ES-I3 (cell line): ENCODE measurements around the gene OSBP.
A peak's percentile ranks its signal among the peaks of the same experiment; 100 is the strongest.
"Not testable (repeated sequence)": the region's sequence is repeated elsewhere in the genome, so short reads cannot be mapped to it uniquely, and the experiment has no call there.

Experiments
- H3K36me3 ChIP-seq: 2 replicates; pipeline ENCODE4 v1.6.1; 2013; ENCODE audit warnings: mild to moderate bottlenecking, low read length, control low read depth, moderate library complexity; ENCODE audit not compliant: insufficient read depth
- H3K4me1 ChIP-seq: 2 replicates; pipeline ENCODE4 v1.6.1; 2013; ENCODE audit warnings: mild to moderate bottlenecking, control low read depth, low read length; ENCODE audit not compliant: insufficient read depth
- H3K9ac ChIP-seq: 2 replicates; pipeline ENCODE4 v1.6.1; 2013; ENCODE audit warnings: low read depth, mild to moderate bottlenecking, low read length, moderate library complexity
- H3K9me3 ChIP-seq: 2 replicates; pipeline ENCODE4 v1.6.1; 2013; ENCODE audit warnings: mild to moderate bottlenecking, low read length, moderate library complexity; ENCODE audit not compliant: control insufficient read depth, insufficient read depth

The OSBP gene

GRCh38 chr11:59615637-59616395, at the start of gene OSBP:
Gene OSBP, minus strand, starts transcription at chr11:59615774. Its CDS starts 110 bp downstream, at chr11:59615664.
- peaks cover 3% of the 10 kb centered on the region; the same call in 1 of the 2 replicates for H3K4me1 ChIP-seq

GRCh38 chr11:59660621-59661020, 45.0 kb upstream of the OSBP start:
- Histone ChIP-seq H3K9me3 (no peaks in the 10 kb centered on the region), H3K9ac (no peak overlapping the region), H3K4me1 (peaks cover 9% of the 10 kb centered on the region; the same call in 1 of the 2 replicates), H3K36me3 (peaks cover 19% of the 10 kb centered on the region; the same call in 1 of the 2 replicates)

More at GRCh38 chr11:59615637-59616395, at the start of gene OSBP:
- H3K9me3 ChIP-seq = no peaks in the 10 kb centered on the region
- H3K36me3 ChIP-seq = 0 out of 2 replicates have a peak, but pooled peaks cover 3% of the 10 kb centered on the region
- H3K9ac ChIP-seq = peak within 1 kb of the TSS; percentile 67

DNA sequence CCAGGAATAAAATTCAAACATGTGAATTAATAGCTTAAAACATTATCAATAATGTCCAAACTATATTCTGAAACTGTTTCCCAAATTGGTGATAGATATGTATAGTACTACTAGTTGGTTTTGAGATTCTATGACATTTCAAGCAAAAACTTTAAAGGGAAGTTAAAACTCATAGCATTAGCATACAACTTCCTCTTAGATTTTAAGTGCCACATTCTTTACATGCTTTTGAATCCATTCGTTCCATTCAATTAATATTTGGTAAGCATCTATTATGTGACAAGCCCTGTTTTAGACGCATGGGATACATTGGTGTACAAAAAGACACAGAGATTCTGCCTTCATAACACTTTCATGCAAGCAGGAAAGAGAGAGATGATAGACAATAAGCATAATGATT, 44.4 kb upstream of the OSBP start:
- Histone ChIP-seq H3K36me3 (peaks cover 23% of the 10 kb centered on the region), H3K9me3 (no peaks in the 10 kb centered on the region), H3K4me1 (peaks cover 9% of the 10 kb centered on the region; the same call in 1 of the 2 replicates), H3K9ac (no peak overlapping the region)

DNA sequence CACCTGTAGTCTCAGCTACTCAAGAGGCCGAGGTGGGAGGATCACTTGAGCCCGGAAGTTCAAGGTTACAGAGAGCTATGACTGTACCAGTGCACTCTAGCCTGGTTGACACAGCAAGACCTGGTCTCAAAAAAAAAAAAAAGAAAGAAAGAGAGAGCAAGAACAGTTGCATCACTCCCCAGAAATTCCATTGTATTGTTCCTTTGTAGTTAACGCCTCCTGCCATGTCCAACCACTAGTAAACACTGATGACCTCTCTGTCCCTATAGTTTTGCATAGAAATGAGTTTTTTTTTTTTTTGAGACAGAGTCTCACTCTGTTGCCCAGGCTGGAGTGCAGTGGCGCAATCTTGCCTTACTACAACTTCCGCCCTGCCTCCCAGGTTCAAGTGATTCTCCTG, 42.5 kb upstream of the OSBP start:
- H3K9ac ChIP-seq = no peak overlapping the region
- H3K9me3 ChIP-seq = no peaks in the 10 kb centered on the region
- peaks cover 33% of the 10 kb centered on the region for H3K36me3 ChIP-seq
- peaks cover 9% of the 10 kb centered on the region; the same call in 1 of the 2 replicates for H3K4me1 ChIP-seq

- Histone ChIP-seq H3K9ac (no peak overlapping the region), H3K4me1 (no peaks in the 10 kb centered on the region), H3K36me3 (peaks cover 57% of the 10 kb centered on the region), H3K9me3 (no peaks in the 10 kb centered on the region)
Observed at GRCh38 chr11:59654893-59655292, 39.3 kb upstream of the OSBP start.

GRCh38 chr11:59647245-59647980, 31.8 kb upstream of the OSBP start:
- no peak overlapping the region for H3K9ac ChIP-seq
- no peaks in the 10 kb centered on the region for H3K9me3 ChIP-seq
- no peaks in the 10 kb centered on the region for H3K4me1 ChIP-seq
- peaks cover 48% of the 10 kb centered on the region for H3K36me3 ChIP-seq

DNA sequence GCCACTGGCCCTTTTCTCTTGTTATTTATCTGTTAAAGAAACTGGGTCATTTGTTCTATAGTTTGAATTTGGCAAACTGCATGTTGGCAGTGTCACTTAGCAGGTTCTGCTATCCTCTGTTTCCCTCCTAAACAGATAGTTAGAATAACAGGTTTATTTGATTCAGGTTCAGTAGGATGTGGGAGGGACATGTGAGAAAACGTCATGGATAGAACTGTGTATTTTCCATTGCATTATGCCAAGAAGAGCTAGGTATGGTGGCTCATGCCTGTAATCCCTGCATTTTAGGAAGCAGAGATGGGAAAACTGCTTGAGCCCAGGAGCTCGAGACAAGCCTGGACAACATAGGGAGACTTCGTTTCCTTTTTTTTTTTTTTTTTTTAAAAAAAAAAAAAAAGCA, 29.0 kb upstream of the OSBP start:
- Histone ChIP-seq H3K36me3 (peaks cover 34% of the 10 kb centered on the region), H3K9ac (no peak overlapping the region), H3K4me1 (no peaks in the 10 kb centered on the region), H3K9me3 (no peaks in the 10 kb centered on the region)

GRCh38 chr11:59643390-59643789, 27.8 kb upstream of the OSBP start:
- Histone ChIP-seq H3K36me3 (peaks cover 29% of the 10 kb centered on the region), H3K9ac (no peak overlapping the region), H3K4me1 (no peaks in the 10 kb centered on the region), H3K9me3 (no peaks in the 10 kb centered on the region)

- Histone ChIP-seq H3K4me1 (no peaks in the 10 kb centered on the region), H3K36me3 (peaks cover 25% of the 10 kb centered on the region), H3K9ac (no peak overlapping the region), H3K9me3 (no peaks in the 10 kb centered on the region)
Observed at GRCh38 chr11:59641156-59641555, 25.6 kb upstream of the OSBP start.

DNA sequence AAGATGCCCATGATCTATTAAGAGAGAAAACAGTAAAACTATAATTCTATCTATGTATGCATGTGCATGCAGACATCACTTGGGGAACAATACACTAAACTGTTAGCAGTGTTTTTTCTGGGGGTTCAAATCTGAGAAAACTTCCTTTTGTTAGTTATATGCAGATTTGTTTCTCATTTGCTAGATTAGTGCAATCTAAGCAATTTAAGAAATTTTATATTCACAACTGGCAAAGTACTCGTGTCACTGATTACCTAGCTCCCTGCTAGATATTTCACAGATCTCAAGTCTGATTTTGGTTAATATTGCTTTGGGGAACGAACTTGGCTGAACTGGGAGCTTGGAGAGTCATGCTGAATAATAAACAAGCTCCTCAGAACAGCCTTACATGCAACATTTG, 14.9 kb upstream of the OSBP start:
- H3K36me3 ChIP-seq = no peaks in the 10 kb centered on the region
- H3K9ac ChIP-seq = no peak overlapping the region
- no peaks in the 10 kb centered on the region for H3K9me3 ChIP-seq
- peaks cover 11% of the 10 kb centered on the region; the same call in 1 of the 2 replicates for H3K4me1 ChIP-seq

GRCh38 chr11:59629996-59630395, 14.4 kb upstream of the OSBP start:
- Histone ChIP-seq H3K9me3 (no peaks in the 10 kb centered on the region), H3K36me3 (no peaks in the 10 kb centered on the region), H3K4me1 (peaks cover 13% of the 10 kb centered on the region; the same call in 1 of the 2 replicates), H3K9ac (no peak overlapping the region)

- H3K4me1 ChIP-seq = peaks cover 13% of the 10 kb centered on the region; the same call in 1 of the 2 replicates
- not testable (repeated sequence) for H3K36me3 ChIP-seq, H3K9me3 ChIP-seq, H3K9ac ChIP-seq
Observed at GRCh38 chr11:59626969-59627368, 11.4 kb upstream of the OSBP start.

- H3K4me1 ChIP-seq = peaks cover 13% of the 10 kb centered on the region; the same call in 1 of the 2 replicates
- H3K36me3 ChIP-seq = no peaks in the 10 kb centered on the region
- H3K9ac ChIP-seq = no peak overlapping the region
- no peaks in the 10 kb centered on the region for H3K9me3 ChIP-seq
Observed at GRCh38 chr11:59625703-59626102, 10.1 kb upstream of the OSBP start.

- Histone ChIP-seq H3K9ac (no peak overlapping the region), H3K4me1 (peaks cover 3% of the 10 kb centered on the region; the same call in 1 of the 2 replicates), H3K9me3 (no peaks in the 10 kb centered on the region), H3K36me3 (0 out of 2 replicates have a peak, but pooled peaks cover 3% of the 10 kb centered on the region)
Observed at GRCh38 chr11:59617876-59618275, 2.3 kb upstream of the OSBP start.
